Panc1 (cell line): ENCODE measurements around the gene WWOX. TPM values are rescaled to one million over a fixed set of nuclear protein-coding genes. Genes with fewer than 3 reads are reported as not detected.

Experiments
- ATAC-seq: fragments of 200-7000 bp; cut with Tn5 transposase; 2 replicates; pipeline ENCODE4 v1.9.1; 2020; ENCODE audit warnings: mild to moderate bottlenecking, moderate library complexity
- BruUV-seq: library from RNA; stranded (reverse); fragments of 400-500 nt; replicated peaks from 2 replicates; lab custom pipeline; 2021; lab: Mats Ljungman, UMichigan
- CTCF ChIA-PET: fragments of 300-600 bp; sonication (Branson Sonifier 250); formaldehyde crosslinking; loops from one replicate; lab custom pipeline; 2022; ENCODE audit warnings: antibody characterized with exemption; lab: Charles Lee
- POLR2A ChIA-PET: fragments of 300-600 bp; sonication (Branson Sonifier 250); formaldehyde crosslinking; loops from one replicate; lab custom pipeline; 2022; ENCODE audit warnings: antibody characterized with exemption; lab: Charles Lee
- DNase-seq: peaks from one replicate; pipeline ENCODE4 v3.0.0-alpha.2; 2010; ENCODE audit warnings: low read depth, low spot score
- H3K27ac ChIP-seq: 2 replicates; pipeline ENCODE4 v1.5.1; 2011; ENCODE audit warnings: mild to moderate bottlenecking, low read length, inconsistent platforms
- H3K27me3 ChIP-seq: fragments of 200-500 bp; sonication (Bioruptor generic); 2 replicates; pipeline ENCODE4 v1.6.0; 2014; ENCODE audit warnings: low read length, inconsistent platforms; ENCODE audit not compliant: control insufficient read depth, insufficient read depth
- H3K36me3 ChIP-seq: fragments of 200-500 bp; sonication (Bioruptor generic); 2 replicates; pipeline ENCODE4 v1.5.1; 2014; ENCODE audit warnings: inconsistent platforms, mild to moderate bottlenecking, low read length, moderate library complexity; ENCODE audit not compliant: control insufficient read depth, insufficient read depth
- H3K4me1 ChIP-seq: 2 replicates; pipeline ENCODE4 v1.5.1; 2011; ENCODE audit warnings: inconsistent platforms, mild to moderate bottlenecking, low read length, moderate library complexity; ENCODE audit not compliant: control insufficient read depth, insufficient read depth
- H3K4me3 ChIP-seq, 2 experiments: 2 replicates each; pipeline ENCODE4 v1.5.1; 2011 to 2012; ENCODE audit warnings: low read depth in 2 of 2, low read length in 2 of 2, mild to moderate bottlenecking in 2 of 2, inconsistent platforms in 1 of 2, moderate library complexity in 1 of 2
- H3K9me3 ChIP-seq: fragments of 200-500 bp; sonication (Bioruptor generic); 2 replicates; pipeline ENCODE4 v1.5.1; 2014; ENCODE audit warnings: low read depth, mild to moderate bottlenecking, inconsistent platforms, low read length, moderate library complexity; ENCODE audit not compliant: control insufficient read depth, insufficient read depth
- POLR2AphosphoS5 ChIP-seq: IDR thresholded peaks from 2 replicates; pipeline ENCODE4 v1.6.1; 2012; ENCODE audit warnings: mild to moderate bottlenecking, low read depth, low read length, moderate library complexity
- SIN3A ChIP-seq: IDR thresholded peaks from 2 replicates; pipeline ENCODE4 v1.6.1; 2012; ENCODE audit warnings: low read depth, mild to moderate bottlenecking, low read length, moderate library complexity, borderline replicate concordance; ENCODE audit not compliant: insufficient read depth
- TCF7L2 ChIP-seq: IDR thresholded peaks from 2 replicates; pipeline ENCODE4 v1.6.1; 2011; ENCODE audit warnings: mild to moderate bottlenecking, low read depth, low read length, inconsistent platforms
- in situ Hi-C: cut with HindIII; loops from 2 replicates; pipeline ENCODE4 v1.10.0; 2016; ENCODE audit warnings: low sequenced_read_pairs, low pct_unique_long_range_greater_than_20kb
- intact Hi-C: fragments of 100-400 bp; cut with micrococcal nuclease; formaldehyde crosslinking; loops from one replicate; pipeline ENCODE4 v1.10.0; 2022; ENCODE audit not compliant: unreplicated experiment
- total RNA-seq: library from RNA; stranded (reverse); gene quantifications from one replicate; pipeline ENCODE4 v1.2.1, GENCODE V29; 2021; ENCODE audit not compliant: unreplicated experiment
- TF ChIP-seq, protein P1 (sequence below), 2 experiments: IDR thresholded peaks; 2 replicates each; pipeline ENCODE4 v1.6.1; 2011 to 2012; ENCODE audit warnings: low read depth in 2 of 2, control low read depth in 1 of 2, low read length in 1 of 2, mild to moderate bottlenecking in 1 of 2, moderate library complexity in 1 of 2; ENCODE audit not compliant: insufficient read depth in 1 of 2
- TF ChIP-seq, protein P2 (sequence below): fragments of 450-650 bp; IDR thresholded peaks from 2 replicates; pipeline ENCODE4 v1.5.1; 2017; ENCODE audit warnings: mild to moderate bottlenecking

Gene WWOX
- total RNA-seq, 1 experiment from 2014 or later: 12.5 TPM

DNA sequence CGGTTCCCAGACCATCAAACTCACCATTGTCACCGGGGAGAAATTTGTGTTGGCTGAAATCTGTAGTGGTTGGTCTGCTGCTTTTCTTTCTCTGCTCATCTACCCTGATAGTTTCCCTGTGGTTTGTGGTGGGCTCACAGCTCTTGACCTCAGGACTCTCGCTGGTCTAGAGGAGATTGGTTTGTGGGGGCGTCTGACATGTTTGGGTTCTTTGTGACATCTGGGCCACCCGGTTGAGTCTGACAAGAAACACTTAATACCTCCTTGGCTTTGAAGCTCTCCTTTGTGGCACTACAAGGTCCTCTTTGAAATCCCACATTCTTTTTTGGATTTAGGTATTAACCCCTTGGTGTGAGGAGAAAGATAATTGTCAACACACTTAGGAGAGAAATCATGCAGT lies 662.0 kb downstream of the WWOX start:
- TF ChIP-seq, protein P1, sequence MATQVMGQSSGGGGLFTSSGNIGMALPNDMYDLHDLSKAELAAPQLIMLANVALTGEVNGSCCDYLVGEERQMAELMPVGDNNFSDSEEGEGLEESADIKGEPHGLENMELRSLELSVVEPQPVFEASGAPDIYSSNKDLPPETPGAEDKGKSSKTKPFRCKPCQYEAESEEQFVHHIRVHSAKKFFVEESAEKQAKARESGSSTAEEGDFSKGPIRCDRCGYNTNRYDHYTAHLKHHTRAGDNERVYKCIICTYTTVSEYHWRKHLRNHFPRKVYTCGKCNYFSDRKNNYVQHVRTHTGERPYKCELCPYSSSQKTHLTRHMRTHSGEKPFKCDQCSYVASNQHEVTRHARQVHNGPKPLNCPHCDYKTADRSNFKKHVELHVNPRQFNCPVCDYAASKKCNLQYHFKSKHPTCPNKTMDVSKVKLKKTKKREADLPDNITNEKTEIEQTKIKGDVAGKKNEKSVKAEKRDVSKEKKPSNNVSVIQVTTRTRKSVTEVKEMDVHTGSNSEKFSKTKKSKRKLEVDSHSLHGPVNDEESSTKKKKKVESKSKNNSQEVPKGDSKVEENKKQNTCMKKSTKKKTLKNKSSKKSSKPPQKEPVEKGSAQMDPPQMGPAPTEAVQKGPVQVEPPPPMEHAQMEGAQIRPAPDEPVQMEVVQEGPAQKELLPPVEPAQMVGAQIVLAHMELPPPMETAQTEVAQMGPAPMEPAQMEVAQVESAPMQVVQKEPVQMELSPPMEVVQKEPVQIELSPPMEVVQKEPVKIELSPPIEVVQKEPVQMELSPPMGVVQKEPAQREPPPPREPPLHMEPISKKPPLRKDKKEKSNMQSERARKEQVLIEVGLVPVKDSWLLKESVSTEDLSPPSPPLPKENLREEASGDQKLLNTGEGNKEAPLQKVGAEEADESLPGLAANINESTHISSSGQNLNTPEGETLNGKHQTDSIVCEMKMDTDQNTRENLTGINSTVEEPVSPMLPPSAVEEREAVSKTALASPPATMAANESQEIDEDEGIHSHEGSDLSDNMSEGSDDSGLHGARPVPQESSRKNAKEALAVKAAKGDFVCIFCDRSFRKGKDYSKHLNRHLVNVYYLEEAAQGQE (IDR thresholded peaks at IDR 0.05; ENCODE audit: insufficient read depth in 1 of 2, low read depth in 2 of 2, low read length in 1 of 2): no peak
- TF ChIP-seq SIN3A (no peak), TCF7L2 (no peak)
- no peak for ATAC-seq
- in situ Hi-C loops: no loop called here
- no peak for DNase-seq
- Histone ChIP-seq H3K27ac (no peak overlapping the region), H3K27me3 (no peaks in the 10 kb centered on the region), H3K4me1 (no peaks in the 10 kb centered on the region), H3K9me3 (no peaks in the 10 kb centered on the region), H3K4me3 (no peak overlapping the region), H3K36me3 (no peaks in the 10 kb centered on the region)
- BruUV-seq: no TSS peak
- POLR2A ChIA-PET: no interaction called here
- intact Hi-C loops: no loop called here
- CTCF ChIA-PET: no interaction called here

DNA sequence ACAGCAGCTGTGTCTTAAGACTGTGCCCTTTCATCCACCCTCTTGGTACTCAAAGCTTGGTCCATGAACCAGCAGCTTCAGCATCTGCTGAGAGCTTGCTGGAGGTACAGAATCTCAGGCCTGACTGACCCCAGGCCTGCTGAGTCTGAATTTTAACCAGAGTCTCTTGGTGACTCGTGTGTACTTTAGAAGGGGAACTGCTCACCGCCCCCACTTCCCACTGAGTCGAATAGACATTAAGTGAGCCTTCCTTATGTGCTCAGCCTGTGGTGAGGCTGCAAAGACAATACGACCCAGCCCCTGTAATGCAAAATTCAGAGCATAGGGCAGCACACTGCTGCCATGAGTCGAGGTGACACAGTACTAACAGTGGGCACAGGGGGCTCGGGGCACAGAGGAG lies 662.8 kb downstream of the WWOX start:
- ATAC-seq: no peak
- in situ Hi-C loops: no loop called here

More for the DNA sequence above, 662.8 kb downstream of the WWOX start:
- intact Hi-C loops: no loop called here
- Histone ChIP-seq H3K36me3 (no peaks in the 10 kb centered on the region), H3K4me1 (no peaks in the 10 kb centered on the region), H3K27me3 (no peaks in the 10 kb centered on the region), H3K4me3 (no peak overlapping the region), H3K27ac (no peak overlapping the region), H3K9me3 (no peaks in the 10 kb centered on the region)
- ChIA-PET CTCF (no interaction called here), POLR2A (no interaction called here)
- no peak for TF ChIP-seq TCF7L2
- TF ChIP-seq POLR2AphosphoS5: no peak
- no peak for TF ChIP-seq SIN3A
- TF ChIP-seq, protein P2, sequence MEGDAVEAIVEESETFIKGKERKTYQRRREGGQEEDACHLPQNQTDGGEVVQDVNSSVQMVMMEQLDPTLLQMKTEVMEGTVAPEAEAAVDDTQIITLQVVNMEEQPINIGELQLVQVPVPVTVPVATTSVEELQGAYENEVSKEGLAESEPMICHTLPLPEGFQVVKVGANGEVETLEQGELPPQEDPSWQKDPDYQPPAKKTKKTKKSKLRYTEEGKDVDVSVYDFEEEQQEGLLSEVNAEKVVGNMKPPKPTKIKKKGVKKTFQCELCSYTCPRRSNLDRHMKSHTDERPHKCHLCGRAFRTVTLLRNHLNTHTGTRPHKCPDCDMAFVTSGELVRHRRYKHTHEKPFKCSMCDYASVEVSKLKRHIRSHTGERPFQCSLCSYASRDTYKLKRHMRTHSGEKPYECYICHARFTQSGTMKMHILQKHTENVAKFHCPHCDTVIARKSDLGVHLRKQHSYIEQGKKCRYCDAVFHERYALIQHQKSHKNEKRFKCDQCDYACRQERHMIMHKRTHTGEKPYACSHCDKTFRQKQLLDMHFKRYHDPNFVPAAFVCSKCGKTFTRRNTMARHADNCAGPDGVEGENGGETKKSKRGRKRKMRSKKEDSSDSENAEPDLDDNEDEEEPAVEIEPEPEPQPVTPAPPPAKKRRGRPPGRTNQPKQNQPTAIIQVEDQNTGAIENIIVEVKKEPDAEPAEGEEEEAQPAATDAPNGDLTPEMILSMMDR: no peak
- TF ChIP-seq, protein P1 (IDR thresholded peaks at IDR 0.05; ENCODE audit: insufficient read depth in 1 of 2, low read depth in 2 of 2, low read length in 1 of 2): no peak
- no TSS peak for BruUV-seq
- DNase-seq: no peak
